Measurements from ENCODE around the gene C5orf63.

- TF ChIP-seq CTCF (conservative IDR thresholded peaks at IDR 0.05; ENCODE audit: low read depth, low read length) = no peak
- no peak for TF ChIP-seq EZH2 (IDR thresholded peaks at IDR 0.05; ENCODE audit: borderline replicate concordance, low read depth, low read length, poor library complexity, severe bottlenecking)
Observed at GRCh38 chr5:127074466-127074865, 1.2 kb upstream of the C5orf63 start.

All from A673 (cell line).